NCI-H748 (cell line): ENCODE data around the gene SNX9.
"Not testable (repeated sequence)": the region's sequence is repeated elsewhere in the genome, so short reads cannot be mapped to it uniquely, and the experiment has no call there.

Experiments used
- DNase-seq: peaks from one replicate; lab custom pipeline; 2025; ENCODE audit not compliant: unreplicated experiment; lab: John Stamatoyannopoulos, UW

Gene SNX9

GRCh38 chr6:157830354-157831017, 7.4 kb downstream of the SNX9 start:
- DNase-seq: no peak

- no peak for DNase-seq
Observed at GRCh38 chr6:157831018-157831369, 7.9 kb downstream of the SNX9 start.

- peak; percentile 8 for DNase-seq
Observed at GRCh38 chr6:157831424-157832249, 8.6 kb downstream of the SNX9 start.

- DNase-seq: no peak
Observed at GRCh38 chr6:157832250-157832967, 9.4 kb downstream of the SNX9 start.

GRCh38 chr6:157834549-157834948, 11.5 kb downstream of the SNX9 start:
- DNase-seq: no peak

- no peak for DNase-seq
Observed at GRCh38 chr6:157838718-157839430, 15.8 kb downstream of the SNX9 start.

- no peak for DNase-seq
Observed at GRCh38 chr6:157839606-157840005, 16.6 kb downstream of the SNX9 start.

- no peak for DNase-seq
Observed at GRCh38 chr6:157840261-157840660, 17.2 kb downstream of the SNX9 start.

GRCh38 chr6:157840776-157841175, 17.7 kb downstream of the SNX9 start:
- DNase-seq: no peak

GRCh38 chr6:157841211-157841840, 18.3 kb downstream of the SNX9 start:
- DNase-seq: no peak

- no peak for DNase-seq
Observed at GRCh38 chr6:157842212-157842611, 19.2 kb downstream of the SNX9 start.

- DNase-seq: not testable (repeated sequence)
Observed at GRCh38 chr6:157844196-157844595, 21.1 kb downstream of the SNX9 start.

- no peak for DNase-seq
Observed at GRCh38 chr6:157845493-157846259, 22.6 kb downstream of the SNX9 start.

- DNase-seq: no peak
Observed at GRCh38 chr6:157847846-157848245, 24.8 kb downstream of the SNX9 start.

- DNase-seq: no peak
Observed at GRCh38 chr6:157848693-157849092, 25.6 kb downstream of the SNX9 start.

- DNase-seq: no peak
Observed at GRCh38 chr6:157849288-157850017, 26.4 kb downstream of the SNX9 start.

GRCh38 chr6:157850030-157850429, 27.0 kb downstream of the SNX9 start:
- no peak for DNase-seq

GRCh38 chr6:157853018-157853805, 30.2 kb downstream of the SNX9 start:
- DNase-seq: no peak
